OCI-LY3 (cell line): ENCODE results near the gene GHR.

ENCODE experiments used
- CTCF ChIP-seq: fragments of 200-600, 300-600 bp; sonication (generic); IDR thresholded peaks from 2 replicates; pipeline ENCODE4 v1.5.1; 2014; ENCODE audit warnings: antibody characterized with exemption, low read length, low read depth
- EZH2phosphoT487 ChIP-seq: fragments of 200-600 bp; shearing (Covaris generic); IDR thresholded peaks from 2 replicates; pipeline ENCODE4 v1.6.1; 2018; ENCODE audit warnings: antibody characterized with exemption, mixed run types, low read depth

GRCh38 chr5:42434047-42434724, 10.9 kb downstream of the GHR start:
- TF ChIP-seq CTCF (no peak), EZH2phosphoT487 (no peak)
